OCI-LY3 (cell line): Measurements from ENCODE around the gene WWOX.

Source experiments
- H2AFZ ChIP-seq: fragments of 200-600, 300-600 bp; shearing (Covaris generic); 2 replicates; pipeline ENCODE4 v1.6.0; 2014; ENCODE audit warnings: antibody characterized with exemption, low read depth, low read length
- H3K27ac ChIP-seq: fragments of 200-600, 300-600 bp; sonication (generic); 2 replicates; pipeline ENCODE4 v1.5.1; 2014; ENCODE audit warnings: mild to moderate bottlenecking, low read length, moderate library complexity, mixed read lengths
- H3K27me3 ChIP-seq: fragments of 200-600, 300-600 bp; sonication (generic); 2 replicates; pipeline ENCODE4 v1.6.1; 2014; ENCODE audit warnings: low read depth, low read length, mixed read lengths
- H3K36me3 ChIP-seq: fragments of 200-600, 300-600 bp; sonication (generic); replicated peaks from 2 replicates; pipeline ENCODE3; 2014; ENCODE audit warnings: low read depth, low read length, mixed read lengths
- H3K4me1 ChIP-seq: fragments of 300-600, 200-600 bp; sonication (generic); 2 replicates; pipeline ENCODE4 v1.6.1; 2014; ENCODE audit warnings: low read length, mixed read lengths
- H3K4me2 ChIP-seq: fragments of 200-600, 300-600 bp; sonication (generic); 2 replicates; pipeline ENCODE4 v1.6.1; 2014; ENCODE audit warnings: low read length, mixed read lengths
- H3K4me3 ChIP-seq: fragments of 300-600, 200-600 bp; sonication (generic); 2 replicates; pipeline ENCODE4 v1.5.1; 2014; ENCODE audit warnings: antibody characterized with exemption, mild to moderate bottlenecking, low read length, moderate library complexity
- H3K79me2 ChIP-seq: fragments of 300-600, 200-600 bp; shearing (Covaris generic); 2 replicates; pipeline ENCODE4 v1.6.1; 2014; ENCODE audit warnings: mild to moderate bottlenecking, low read length, mixed read lengths
- H3K9ac ChIP-seq: fragments of 300-600, 200-600 bp; shearing (Covaris generic); 2 replicates; pipeline ENCODE4 v1.6.0; 2014; ENCODE audit warnings: mild to moderate bottlenecking, low read length, moderate library complexity
- H3K9me3 ChIP-seq: fragments of 200-600, 300-600 bp; shearing (Covaris generic); 2 replicates; pipeline ENCODE4 v1.6.1; 2014; ENCODE audit warnings: low read length, mixed read lengths; ENCODE audit not compliant: insufficient read depth
- H4K20me1 ChIP-seq: fragments of 200-600, 300-600 bp; sonication (generic); 2 replicates; pipeline ENCODE4 v1.6.1; 2016; ENCODE audit warnings: low read length, mixed read lengths; ENCODE audit not compliant: insufficient read depth
- EZH2phosphoT487 ChIP-seq: fragments of 200-600 bp; shearing (Covaris generic); IDR thresholded peaks from 2 replicates; pipeline ENCODE4 v1.6.1; 2018; ENCODE audit warnings: antibody characterized with exemption, mixed run types, low read depth
- TF ChIP-seq, protein P1 (sequence below): fragments of 200-600, 300-600 bp; sonication (generic); IDR thresholded peaks from 2 replicates; pipeline ENCODE4 v1.5.1; 2014; ENCODE audit warnings: antibody characterized with exemption, low read length, low read depth

WWOX gene

GRCh38 chr16:78751601-78752000, 652.1 kb downstream of the WWOX start:
- H3K4me2 ChIP-seq: no peak overlapping the region
- no peaks in the 10 kb centered on the region for H3K36me3 ChIP-seq
- 0 out of 2 replicates have a peak, but pooled peaks cover 5% of the 10 kb centered on the region for H3K9me3 ChIP-seq
- no peak overlapping the region for H3K4me3 ChIP-seq
- TF ChIP-seq EZH2phosphoT487: no peak
- TF ChIP-seq, protein P1, sequence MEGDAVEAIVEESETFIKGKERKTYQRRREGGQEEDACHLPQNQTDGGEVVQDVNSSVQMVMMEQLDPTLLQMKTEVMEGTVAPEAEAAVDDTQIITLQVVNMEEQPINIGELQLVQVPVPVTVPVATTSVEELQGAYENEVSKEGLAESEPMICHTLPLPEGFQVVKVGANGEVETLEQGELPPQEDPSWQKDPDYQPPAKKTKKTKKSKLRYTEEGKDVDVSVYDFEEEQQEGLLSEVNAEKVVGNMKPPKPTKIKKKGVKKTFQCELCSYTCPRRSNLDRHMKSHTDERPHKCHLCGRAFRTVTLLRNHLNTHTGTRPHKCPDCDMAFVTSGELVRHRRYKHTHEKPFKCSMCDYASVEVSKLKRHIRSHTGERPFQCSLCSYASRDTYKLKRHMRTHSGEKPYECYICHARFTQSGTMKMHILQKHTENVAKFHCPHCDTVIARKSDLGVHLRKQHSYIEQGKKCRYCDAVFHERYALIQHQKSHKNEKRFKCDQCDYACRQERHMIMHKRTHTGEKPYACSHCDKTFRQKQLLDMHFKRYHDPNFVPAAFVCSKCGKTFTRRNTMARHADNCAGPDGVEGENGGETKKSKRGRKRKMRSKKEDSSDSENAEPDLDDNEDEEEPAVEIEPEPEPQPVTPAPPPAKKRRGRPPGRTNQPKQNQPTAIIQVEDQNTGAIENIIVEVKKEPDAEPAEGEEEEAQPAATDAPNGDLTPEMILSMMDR: no peak
- peaks cover 15% of the 10 kb centered on the region for H3K4me1 ChIP-seq
- H2AFZ ChIP-seq: no peak overlapping the region
- H3K27ac ChIP-seq: no peak overlapping the region
- H4K20me1 ChIP-seq: no peaks in the 10 kb centered on the region
- H3K27me3 ChIP-seq: no peaks in the 10 kb centered on the region
- H3K79me2 ChIP-seq: no peaks in the 10 kb centered on the region
- no peak overlapping the region for H3K9ac ChIP-seq

DNA sequence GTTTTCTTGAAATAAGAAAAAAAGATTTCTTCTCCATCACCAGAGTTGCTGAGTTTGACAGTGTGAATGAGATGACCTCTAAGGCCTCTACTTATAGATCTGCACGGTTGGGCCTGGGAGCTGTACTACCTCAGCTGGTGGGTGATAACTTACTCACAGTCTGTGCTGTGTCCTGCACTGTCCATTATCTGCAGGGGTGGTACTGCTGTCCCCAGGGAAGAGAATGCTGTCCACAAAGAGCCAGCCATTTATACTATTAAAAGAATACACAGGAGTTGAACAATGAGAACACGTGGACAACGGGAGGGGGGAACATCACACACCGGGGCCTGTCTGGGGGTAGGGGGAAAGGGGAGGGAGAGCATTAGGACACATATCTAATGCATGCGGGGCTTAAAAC, 655.3 kb downstream of the WWOX start:
- Histone ChIP-seq H3K4me3 (no peak overlapping the region), H3K9me3 (0 out of 2 replicates have a peak, but pooled peaks cover 5% of the 10 kb centered on the region), H3K4me2 (no peak overlapping the region), H3K79me2 (no peaks in the 10 kb centered on the region), H2AFZ (no peak overlapping the region), H3K9ac (no peak overlapping the region), H3K4me1 (peaks cover 9% of the 10 kb centered on the region), H3K27me3 (no peaks in the 10 kb centered on the region), H3K36me3 (no peaks in the 10 kb centered on the region), H4K20me1 (no peaks in the 10 kb centered on the region), H3K27ac (no peak overlapping the region)
- no peak for TF ChIP-seq EZH2phosphoT487
- TF ChIP-seq, protein P1: no peak

DNA sequence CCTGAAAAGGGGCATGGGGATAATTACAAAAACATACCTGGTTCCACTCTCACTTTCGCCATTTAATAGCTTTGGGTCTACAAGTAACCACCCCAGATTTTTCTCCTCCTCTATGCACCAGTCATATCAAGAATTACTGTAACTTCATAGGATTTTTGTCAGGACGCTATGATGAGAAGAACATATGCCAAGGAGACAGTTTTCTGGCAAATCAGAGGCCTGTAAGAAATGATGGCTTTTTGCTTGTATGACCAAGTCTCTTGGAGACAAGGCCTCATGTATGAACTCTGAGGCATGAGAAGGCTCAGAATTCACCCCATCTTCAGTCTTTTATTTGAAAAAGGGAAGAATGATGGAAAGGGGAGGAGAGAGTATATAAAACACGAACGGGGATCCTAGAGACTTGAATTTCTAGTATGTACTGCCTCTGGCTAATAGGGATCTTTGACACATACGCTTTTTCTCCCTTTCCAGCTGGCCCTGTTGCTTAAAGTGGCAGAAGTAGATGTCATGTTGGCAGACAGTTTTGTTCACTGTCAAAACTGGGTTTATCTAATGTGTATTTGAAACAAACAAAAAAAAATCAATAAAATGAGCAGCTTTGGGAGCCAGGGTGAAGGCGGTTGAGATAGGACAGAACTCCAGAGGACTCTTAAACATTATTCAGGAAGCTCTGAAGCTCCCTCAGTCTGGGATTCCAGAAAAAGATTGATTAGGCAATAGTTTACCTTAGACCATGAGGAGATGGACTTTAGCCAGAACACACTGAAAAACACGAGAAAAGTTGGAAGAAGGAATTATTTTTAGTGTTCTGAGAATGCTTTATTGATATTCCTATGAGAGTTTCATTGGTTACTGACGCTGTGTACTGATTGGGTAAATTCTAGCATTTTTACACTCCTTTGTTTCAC, 656.6 kb downstream of the WWOX start:
- no peaks in the 10 kb centered on the region for H3K4me1 ChIP-seq
- no peak overlapping the region for H3K27ac ChIP-seq
- no peak overlapping the region for H3K4me2 ChIP-seq
- TF ChIP-seq, protein P1: no peak
- no peak for TF ChIP-seq EZH2phosphoT487
- H3K9ac ChIP-seq: no peak overlapping the region
- no peaks in the 10 kb centered on the region for H4K20me1 ChIP-seq
- H3K79me2 ChIP-seq: no peaks in the 10 kb centered on the region
- no peaks in the 10 kb centered on the region for H3K36me3 ChIP-seq
- no peak overlapping the region for H2AFZ ChIP-seq
- no peaks in the 10 kb centered on the region for H3K27me3 ChIP-seq
- 0 out of 2 replicates have a peak, but pooled peaks cover under 1% of the 10 kb centered on the region for H3K9me3 ChIP-seq
- H3K4me3 ChIP-seq: no peak overlapping the region

DNA sequence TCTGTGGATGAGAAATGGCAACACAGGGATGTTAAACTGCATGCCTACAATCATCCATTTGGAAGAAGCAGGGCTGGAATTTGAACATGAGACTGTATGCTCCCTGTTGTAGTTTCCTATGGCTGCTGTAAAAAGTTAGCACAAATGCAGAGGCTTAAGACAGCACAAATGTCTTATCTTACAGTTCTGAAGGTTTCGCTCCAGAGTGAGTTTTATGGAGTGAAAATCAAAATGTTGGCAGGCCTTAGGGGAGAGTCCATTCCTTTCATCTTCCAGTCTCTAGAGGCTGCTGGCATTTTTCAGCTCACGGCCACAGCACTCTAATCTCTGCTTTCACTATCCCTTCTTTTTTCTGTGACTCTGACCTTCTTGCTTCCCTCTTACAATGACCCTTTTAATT, 660.1 kb downstream of the WWOX start:
- Histone ChIP-seq H3K9ac (no peak overlapping the region), H3K4me1 (no peaks in the 10 kb centered on the region), H2AFZ (no peak overlapping the region), H3K9me3 (no peaks in the 10 kb centered on the region), H3K4me3 (no peak overlapping the region), H4K20me1 (no peaks in the 10 kb centered on the region), H3K79me2 (no peaks in the 10 kb centered on the region), H3K27ac (no peak overlapping the region), H3K36me3 (no peaks in the 10 kb centered on the region), H3K4me2 (no peak overlapping the region), H3K27me3 (no peaks in the 10 kb centered on the region)
- TF ChIP-seq, protein P1: no peak
- TF ChIP-seq EZH2phosphoT487: no peak
